ENCODE measurements around the gene TM2D3. TPM values are rescaled to one million over a fixed set of nuclear protein-coding genes. Genes with fewer than 3 reads are reported as not detected.

TM2D3 gene
- total and polyA plus RNA-seq, 10 of the 15 experiments (the other 5 are each of a cell fraction or from before 2014, with no cell fraction given): 28.3 to 84.5 (median 45.0) TPM

GRCh38 chr15:101675796-101676582, 23.8 kb upstream of the TM2D3 start (continued):
- no peak for TF ChIP-seq PRDM15 (CRISPR knock-in tag; IDR thresholded peaks at IDR 0.05)
- TF ChIP-seq EGR1 (IDR thresholded peaks at IDR 0.05; ENCODE audit: borderline replicate concordance in 1 of 2, low read depth in 2 of 2, low read length in 2 of 2): peak in 1 of 2 experiments; percentile 15; a peak in 1 of 3 replicates
- no peak for TF ChIP-seq TCF7 (IDR thresholded peaks at IDR 0.05; ENCODE audit: borderline replicate concordance)
- TF ChIP-seq RELB (IDR thresholded peaks at IDR 0.05; ENCODE audit: low read depth): no peak
- TF ChIP-seq POLR2AphosphoS5 (IDR thresholded peaks at IDR 0.05; ENCODE audit: low read length): no peak
- TF ChIP-seq WRNIP1 (IDR thresholded peaks at IDR 0.05; ENCODE audit: borderline replicate concordance, low read depth, low read length): no peak
- TF ChIP-seq ZNF687 (IDR thresholded peaks at IDR 0.05): no peak
- TF ChIP-seq DPF2 (IDR thresholded peaks at IDR 0.05): no peak
- TF ChIP-seq BHLHE40 (IDR thresholded peaks at IDR 0.05; ENCODE audit: borderline replicate concordance in 1 of 2, low read depth in 2 of 2, low read length in 1 of 2): peak in 1 of 2 experiments; percentile 65; a peak in 1 of 4 replicates
- no peak for TF ChIP-seq HDAC2 (IDR thresholded peaks at IDR 0.05)
- TF ChIP-seq NFYB (IDR thresholded peaks at IDR 0.05; ENCODE audit: insufficient read depth, low read depth, low read length): no peak
- no peak for TF ChIP-seq SUPT20H (IDR thresholded peaks at IDR 0.05; ENCODE audit: borderline replicate concordance, control insufficient read depth, low read depth, low read length)
- TF ChIP-seq STAT3 (IDR thresholded peaks at IDR 0.05; ENCODE audit: low read depth, low read length): no peak
- TF ChIP-seq MTA2 (IDR thresholded peaks at IDR 0.05; ENCODE audit: low read depth): no peak
- peak; percentile 79 for TF ChIP-seq POLR2A (IDR thresholded peaks at IDR 0.05; ENCODE audit: low read depth, low read length)
- 0 out of 2 replicates have a peak, but pooled peaks have one; percentile 32 for TF ChIP-seq RUNX3 (IDR thresholded peaks at IDR 0.05; ENCODE audit: low read length)
- TF ChIP-seq USF1 (IDR thresholded peaks at IDR 0.05; ENCODE audit: borderline replicate concordance, extremely low read length, insufficient read depth, low read depth, low read length): no peak
- peak; percentile 75 for TF ChIP-seq JUNB (IDR thresholded peaks at IDR 0.05)
